ENCODE results near the gene RPS21. TPM values are rescaled to one million over a fixed set of nuclear protein-coding genes. Genes with fewer than 3 reads are reported as not detected.

Gene RPS21
- 661 TPM for total RNA-seq
- long read RNA-seq, transcript RPS21-201 (6 exons, 344 nt): major isoform, 79 of 94 reads
- long read RNA-seq, partial matches to known transcripts: 11 of 94 reads
- long read RNA-seq, other reads (novel, unspliced or antisense): 2 of 94 reads

DNA sequence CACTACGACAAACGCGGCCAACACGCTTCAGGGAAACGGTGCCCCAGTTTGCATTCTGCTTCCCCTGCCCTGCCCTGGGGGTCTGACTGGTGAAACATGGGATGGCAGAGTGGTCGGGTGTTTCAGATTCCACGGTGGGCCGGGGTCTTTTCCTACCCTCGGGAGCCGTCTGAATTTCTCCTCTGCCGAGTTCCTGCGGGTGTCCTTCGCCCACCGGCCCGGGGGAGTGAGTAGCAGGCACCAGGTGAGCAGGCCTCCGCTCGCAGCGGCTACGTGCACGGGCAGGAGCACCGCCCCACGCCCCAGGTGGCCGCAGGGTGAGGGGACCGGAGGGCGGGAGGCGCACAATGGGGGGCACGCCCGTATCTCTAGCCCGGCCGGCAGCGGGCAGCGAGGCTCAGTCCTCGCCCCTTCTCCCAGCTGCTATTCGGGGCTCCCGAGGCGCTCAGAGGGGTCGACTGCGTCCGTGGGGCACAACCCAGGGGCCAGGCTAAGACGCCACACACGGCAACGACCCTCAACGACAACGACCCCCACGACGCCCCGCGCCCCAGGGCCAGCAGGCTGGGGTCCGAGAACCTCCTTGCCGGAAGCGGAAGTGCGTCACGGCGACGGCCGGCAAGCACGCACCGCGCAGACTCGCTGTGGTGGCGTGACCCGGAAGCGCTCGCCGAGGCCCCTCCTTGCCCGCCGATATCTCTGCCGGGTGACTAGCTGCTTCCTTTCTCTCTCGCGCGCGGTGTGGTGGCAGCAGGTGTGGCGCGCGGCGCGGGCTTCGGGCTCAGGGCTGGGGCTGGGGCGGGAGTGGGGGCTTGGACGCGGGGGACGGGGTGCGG is at the start of gene RPS21:
TSS of gene RPS21 (plus strand) at position 721 of the 836 bp plus-strand sequence. CDS start 236 bp downstream, outside the sequence.
- H3K27me3 ChIP-seq (ENCODE audit: low read depth): no peaks in the 10 kb centered on the region
- H3K9me3 ChIP-seq (replicated peaks): no peaks in the 10 kb centered on the region
- peaks cover 38% of the 10 kb centered on the region for H3K36me3 ChIP-seq
- peak; percentile 17 for TF ChIP-seq CTCF (IDR thresholded peaks at IDR 0.05; ENCODE audit: borderline replicate concordance)
- H3K27ac ChIP-seq (replicated peaks): peak within 1 kb of the TSS; percentile 91
- peak; percentile 92 for DNase-seq
- peaks cover 47% of the 10 kb centered on the region for H3K4me1 ChIP-seq
- peak within 1 kb of the TSS; percentile 94 for H3K4me3 ChIP-seq
- intact Hi-C loops (cut with micrococcal nuclease): no loop called here

- intact Hi-C loops (cut with micrococcal nuclease): no loop called here
- no peak for DNase-seq
Measured at GRCh38 chr20:62337558-62338293, 49.2 kb upstream of the RPS21 start.

DNA sequence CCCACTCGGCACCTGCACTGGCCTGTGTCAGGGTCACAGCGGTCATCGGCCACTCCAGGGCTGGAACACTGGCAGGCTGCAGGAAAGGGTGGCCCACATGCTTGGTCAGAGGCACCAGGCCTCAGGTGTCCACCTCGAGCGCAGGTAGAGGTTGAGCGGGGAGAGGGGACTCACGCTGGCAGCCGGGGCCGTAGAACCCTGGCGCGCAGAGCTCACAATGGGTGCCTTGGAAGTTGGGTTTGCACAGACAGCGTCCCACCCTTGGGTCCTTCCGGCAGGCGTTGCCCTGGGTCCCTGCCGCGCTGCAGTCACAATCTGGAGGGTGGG is 48.6 kb upstream of the RPS21 start:
- peaks cover 85% of the 10 kb centered on the region for H3K36me3 ChIP-seq
- H3K4me3 ChIP-seq: no peak overlapping the region
- no peak overlapping the region for H3K27ac ChIP-seq (replicated peaks)
- DNase-seq: no peak
- H3K27me3 ChIP-seq (ENCODE audit: low read depth): no peaks in the 10 kb centered on the region
- no peaks in the 10 kb centered on the region for H3K4me1 ChIP-seq
- TF ChIP-seq CTCF (IDR thresholded peaks at IDR 0.05; ENCODE audit: borderline replicate concordance): no peak
- intact Hi-C loops (cut with micrococcal nuclease): no loop called here
- no peaks in the 10 kb centered on the region for H3K9me3 ChIP-seq (replicated peaks)

More at GRCh38 chr20:62337558-62338293, 49.2 kb upstream of the RPS21 start:
- Histone ChIP-seq H3K4me1 (no peaks in the 10 kb centered on the region), H3K27me3 (ENCODE audit: low read depth) (no peaks in the 10 kb centered on the region), H3K9me3 (replicated peaks) (no peaks in the 10 kb centered on the region), H3K27ac (replicated peaks) (no peak overlapping the region), H3K4me3 (no peak overlapping the region), H3K36me3 (peaks cover 85% of the 10 kb centered on the region)
- TF ChIP-seq CTCF (IDR thresholded peaks at IDR 0.05; ENCODE audit: borderline replicate concordance): no peak

DNA sequence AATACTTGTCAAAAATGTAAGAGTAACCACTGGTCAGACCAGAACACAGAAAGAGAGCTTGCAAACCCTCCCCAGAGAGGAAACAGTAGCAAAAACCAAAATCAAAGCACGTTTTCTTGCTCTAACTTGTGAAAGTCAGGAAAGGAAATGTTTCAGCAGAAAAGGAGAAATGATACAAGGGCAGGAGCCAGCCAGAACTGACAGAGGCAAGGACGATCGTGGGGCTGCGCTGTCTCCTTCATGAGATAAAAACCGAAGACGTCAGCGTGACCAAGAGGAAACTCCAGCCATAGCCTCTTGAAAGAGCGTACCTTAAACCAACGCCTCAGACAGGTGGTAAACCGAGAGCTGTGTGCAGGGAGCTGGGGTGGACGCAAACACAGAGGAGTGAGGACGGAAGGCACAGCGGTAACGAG is 47.2 kb upstream of the RPS21 start:
- no peaks in the 10 kb centered on the region for H3K4me1 ChIP-seq
- no peaks in the 10 kb centered on the region for H3K27me3 ChIP-seq (ENCODE audit: low read depth)
- intact Hi-C loops (cut with micrococcal nuclease): no loop called here
- H3K9me3 ChIP-seq (replicated peaks): no peaks in the 10 kb centered on the region
- peaks cover 86% of the 10 kb centered on the region for H3K36me3 ChIP-seq
- no peak for DNase-seq
- no peak overlapping the region for H3K4me3 ChIP-seq
- no peak overlapping the region for H3K27ac ChIP-seq (replicated peaks)
- TF ChIP-seq CTCF (IDR thresholded peaks at IDR 0.05; ENCODE audit: borderline replicate concordance): no peak

DNA sequence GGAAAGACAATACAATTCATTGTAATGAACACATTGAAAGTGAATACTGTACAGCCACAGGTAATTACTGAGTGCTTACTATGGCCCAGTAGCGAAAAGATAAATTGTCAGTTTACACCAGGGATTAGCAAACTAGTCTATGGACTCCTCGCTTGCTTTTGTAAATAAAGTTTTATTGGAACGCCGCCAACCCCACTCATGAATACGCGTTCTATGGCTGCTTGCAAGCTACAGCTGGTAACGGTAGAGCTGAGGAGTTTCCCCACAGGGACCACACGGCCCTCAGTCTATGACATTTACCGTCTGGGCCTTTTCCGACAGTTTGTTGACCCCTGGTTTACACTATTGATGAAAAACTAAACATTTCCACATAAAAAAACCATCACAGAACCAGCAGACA is 44.0 kb upstream of the RPS21 start:
- no peaks in the 10 kb centered on the region for H3K27me3 ChIP-seq (ENCODE audit: low read depth)
- H3K9me3 ChIP-seq (replicated peaks): no peaks in the 10 kb centered on the region
- intact Hi-C loops (cut with micrococcal nuclease): no loop called here
- no peak for TF ChIP-seq CTCF (IDR thresholded peaks at IDR 0.05; ENCODE audit: borderline replicate concordance)
- no peaks in the 10 kb centered on the region for H3K4me1 ChIP-seq
- no peak overlapping the region for H3K4me3 ChIP-seq
- H3K27ac ChIP-seq (replicated peaks): no peak overlapping the region
- DNase-seq: no peak
- H3K36me3 ChIP-seq: peaks cover 90% of the 10 kb centered on the region
